GM13976 (cell line): Measurements from ENCODE around the gene ANG.
"Not testable (repeated sequence)": the region's sequence is repeated elsewhere in the genome, so short reads cannot be mapped to it uniquely, and the experiment has no call there.

Experiments
- DNase-seq: peaks from one replicate; pipeline ENCODE4 v3.0.0; 2012; ENCODE audit warnings: low spot score
- CTCF ChIP-seq: IDR thresholded peaks from 2 replicates; pipeline ENCODE4 v1.5.1; 2012; ENCODE audit warnings: borderline replicate concordance, mild to moderate bottlenecking; ENCODE audit not compliant: insufficient read depth; ENCODE audit errors: extremely low read depth, missing control alignments, control extremely low read depth
- in situ Hi-C: fragments of 300-500 bp; cut with MboI; formaldehyde crosslinking; loops from one replicate; pipeline ENCODE4 v1.12.0; 2022; ENCODE audit warnings: low sequenced_read_pairs, mixed read lengths, inconsistent platforms; ENCODE audit not compliant: unreplicated experiment

Gene ANG

DNA sequence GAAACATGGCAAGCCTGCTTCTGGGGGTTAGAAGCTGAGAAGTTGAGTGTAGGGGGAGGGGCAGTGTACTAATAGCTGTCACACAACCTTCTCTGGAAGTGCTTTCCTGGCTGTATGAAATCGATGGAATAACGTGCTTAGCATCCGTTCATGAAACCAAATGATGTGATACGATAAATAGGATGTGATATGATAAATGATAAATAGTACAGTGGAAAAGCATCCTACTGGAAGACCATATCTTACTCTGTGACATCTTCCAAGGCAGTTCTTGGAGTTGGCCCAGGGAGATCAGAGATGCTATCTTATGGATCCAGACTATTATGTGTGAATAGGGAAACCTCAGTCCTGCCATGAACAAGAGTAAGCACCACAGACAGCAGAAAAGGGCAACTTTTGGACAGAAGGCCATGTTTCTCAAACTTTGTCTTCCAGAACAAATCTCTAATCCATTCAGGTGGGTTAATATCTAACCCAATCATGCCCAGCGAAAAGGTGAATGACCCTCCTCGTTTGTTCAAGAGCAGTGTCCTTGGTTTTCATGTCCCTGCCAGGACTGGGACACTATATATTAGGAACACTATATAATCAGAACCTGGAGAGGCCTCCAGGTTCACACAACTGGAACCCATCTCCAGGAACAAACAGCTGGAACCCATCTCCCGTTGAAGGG lies at the start of gene ANG:
Gene ANG (plus strand): TSS at position 598 of the 673 bp plus-strand sequence. CDS start 4,801 bp downstream, outside the sequence.
- no peak for DNase-seq
- TF ChIP-seq CTCF: no peak
- in situ Hi-C loops: loop anchor here (10.0 kb wide), 2 partner anchors 54 to 364 kb away; no protein-coding TSS in a partner anchor

- no peak for TF ChIP-seq CTCF
- DNase-seq: no peak
- in situ Hi-C loops: no loop called here
These were observed 47.0 kb upstream of the ANG start, which contains the start of gene OR6S1 for GRCh38 chr14:20641591-20641990. TSS of gene OR6S1 (minus strand) at chr14:20641691. CDS start at chr14:20641691, 0 bp downstream.

DNA sequence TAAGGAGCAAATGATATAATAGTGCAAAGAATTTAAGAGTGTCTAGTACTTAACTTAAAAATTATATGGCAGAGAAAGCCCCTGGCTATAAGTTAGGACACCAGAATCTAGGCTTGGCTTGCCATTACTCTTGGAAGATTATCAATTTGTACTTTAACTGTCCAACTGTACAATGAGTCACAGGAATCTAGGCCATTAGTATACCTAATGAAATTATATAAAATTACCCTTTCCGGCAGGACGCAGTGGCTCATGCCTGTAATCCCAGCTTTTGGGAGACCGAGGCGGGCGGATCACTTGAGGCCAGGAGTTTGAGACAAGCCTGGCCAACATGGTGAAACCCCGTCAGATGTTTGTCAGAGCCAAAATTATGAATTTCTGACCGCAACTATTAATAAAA lies 46.4 kb upstream of the ANG start:
- no peak for TF ChIP-seq CTCF
- in situ Hi-C loops: no loop called here
- DNase-seq: no peak

- in situ Hi-C loops, DNase-seq: not testable (repeated sequence)
These were observed 45.8 kb upstream of the ANG start for GRCh38 chr14:20642755-20643154.

DNA sequence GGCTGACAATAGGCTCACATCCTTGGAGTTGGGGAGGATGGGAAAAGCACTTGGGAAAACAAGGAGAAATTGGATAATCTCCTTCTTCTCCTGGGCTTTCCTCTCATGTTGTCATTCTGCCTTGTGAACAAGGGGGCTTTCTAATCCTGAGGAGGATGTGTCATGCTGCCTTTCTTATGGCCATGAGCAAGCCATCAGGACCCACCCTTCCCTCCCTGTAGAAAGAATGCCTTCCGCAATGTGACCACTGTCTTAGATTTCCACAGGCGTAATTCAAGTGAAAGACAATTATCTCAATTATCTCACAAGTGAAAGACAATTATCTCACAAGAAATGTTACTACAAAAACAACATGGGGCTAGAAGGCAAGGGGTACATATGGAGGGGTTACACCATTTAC lies 44.0 kb upstream of the ANG start:
- no peak for DNase-seq
- in situ Hi-C loops: no loop called here

DNA sequence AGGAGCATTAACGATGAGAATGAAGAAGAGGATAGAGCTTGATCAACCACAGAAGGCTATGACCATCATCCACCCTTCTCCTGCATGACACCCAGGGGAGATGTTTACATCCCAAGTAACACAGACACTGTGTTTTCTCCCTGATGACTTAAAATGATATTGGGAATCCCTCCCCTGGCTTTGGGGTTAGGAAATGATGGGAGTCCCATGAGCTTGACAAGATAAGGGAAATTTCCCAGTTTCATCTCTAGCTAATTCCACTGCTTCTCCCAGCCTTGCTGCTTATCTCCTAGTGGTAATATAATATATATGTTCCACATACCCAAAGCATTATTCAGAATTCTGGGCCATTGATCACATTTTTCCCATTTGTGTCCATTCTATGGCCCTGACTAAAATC lies 43.1 kb upstream of the ANG start:
- DNase-seq: no peak
- TF ChIP-seq CTCF: no peak
- in situ Hi-C loops: no loop called here

More for the DNA sequence above, 44.0 kb upstream of the ANG start:
- TF ChIP-seq CTCF: no peak
